ENCODE measurements around the gene PPP2R5A.

DNA sequence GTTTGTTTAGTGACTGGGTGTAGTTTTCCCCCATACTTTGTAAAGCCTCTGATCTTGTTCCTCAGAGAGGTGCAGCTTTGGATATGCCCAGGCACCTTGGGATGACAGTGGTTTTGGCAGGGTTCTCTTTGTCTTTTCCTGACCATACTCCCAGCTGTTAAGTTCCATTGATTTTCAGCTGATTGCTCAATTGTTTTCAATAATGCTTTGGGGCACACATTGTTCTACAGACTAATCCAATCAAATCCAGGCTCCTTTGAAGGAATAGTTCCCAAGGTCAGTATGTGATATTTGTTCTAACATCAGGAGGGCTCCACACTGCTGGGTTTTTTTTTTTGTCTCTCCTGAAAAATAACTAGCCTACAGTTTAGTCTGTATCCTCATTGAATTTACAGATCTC is 24.8 kb downstream of the PPP2R5A start:
- TF ChIP-seq POLR2AphosphoS5 (IDR thresholded peaks at IDR 0.05; ENCODE audit: low read depth, low read length) (no peak), POLR2A (IDR thresholded peaks at IDR 0.05; ENCODE audit: low read depth, low read length) (no peak)

Data from GM12892 (cell line).